NCI-H1436 (cell line): ENCODE data around the gene SLC1A4.
"Not testable (repeated sequence)": the region's sequence is repeated elsewhere in the genome, so short reads cannot be mapped to it uniquely, and the experiment has no call there.

Experiments
- DNase-seq: peaks from one replicate; lab custom pipeline; 2025; lab: John Stamatoyannopoulos, UW

Gene SLC1A4

DNA sequence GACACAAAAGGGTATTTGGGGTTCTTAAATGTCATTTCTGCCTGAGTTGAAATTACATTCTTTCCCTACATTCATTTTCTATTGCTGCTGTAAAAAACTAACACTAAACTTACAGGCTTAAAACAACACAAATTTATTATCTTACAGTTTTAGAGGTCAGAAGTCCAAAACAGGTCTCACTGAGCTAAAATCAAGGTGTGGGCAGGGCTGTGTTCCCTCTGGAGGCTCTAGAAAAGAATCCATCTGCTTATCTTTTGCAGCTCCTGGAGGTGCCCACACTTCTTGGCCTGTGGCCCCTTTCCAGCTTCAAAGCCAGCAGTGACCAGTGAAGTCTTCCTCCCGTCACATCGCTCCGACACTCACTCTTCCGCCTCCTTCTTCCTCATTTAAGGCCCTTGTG is 23.2 kb upstream of the SLC1A4 start:
- no peak for DNase-seq

DNA sequence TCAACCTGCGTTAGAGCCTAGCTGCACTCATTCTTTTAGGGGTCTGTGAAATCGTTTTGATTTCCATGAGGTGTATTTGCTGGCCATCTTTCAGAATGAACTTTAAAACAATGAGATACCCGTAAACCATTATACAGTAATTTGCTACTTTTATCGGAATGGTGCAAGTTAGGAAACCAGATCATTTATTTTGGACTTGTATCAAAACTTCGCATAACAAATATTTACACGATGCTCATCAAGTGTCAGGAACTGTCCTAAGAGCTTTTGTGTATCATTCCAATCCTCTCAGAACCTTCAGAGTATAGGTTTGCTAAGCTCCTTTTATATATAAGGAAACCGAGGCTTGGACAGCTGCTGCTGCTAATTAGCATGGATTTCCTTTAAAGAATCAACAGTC is 22.4 kb upstream of the SLC1A4 start:
- DNase-seq = no peak

DNA sequence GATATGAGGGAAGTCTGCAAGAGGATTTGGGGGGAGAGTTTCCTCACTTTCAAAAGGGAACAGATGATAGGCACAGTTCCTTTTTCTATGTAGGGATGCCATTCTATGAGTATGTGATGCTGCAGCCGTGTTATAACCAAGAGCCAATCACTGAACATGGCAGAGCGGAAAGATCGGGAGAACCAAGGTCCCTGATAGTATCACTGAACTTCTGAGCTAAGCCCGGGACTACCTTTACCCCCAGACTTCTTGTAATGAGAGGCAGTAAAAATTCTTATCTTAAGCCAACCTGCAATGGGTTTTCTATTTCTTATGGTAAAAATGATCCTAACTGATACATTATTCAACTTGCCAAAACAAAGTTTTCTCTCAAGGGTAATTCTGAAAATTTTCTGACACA is 21.6 kb upstream of the SLC1A4 start:
- no peak for DNase-seq

DNA sequence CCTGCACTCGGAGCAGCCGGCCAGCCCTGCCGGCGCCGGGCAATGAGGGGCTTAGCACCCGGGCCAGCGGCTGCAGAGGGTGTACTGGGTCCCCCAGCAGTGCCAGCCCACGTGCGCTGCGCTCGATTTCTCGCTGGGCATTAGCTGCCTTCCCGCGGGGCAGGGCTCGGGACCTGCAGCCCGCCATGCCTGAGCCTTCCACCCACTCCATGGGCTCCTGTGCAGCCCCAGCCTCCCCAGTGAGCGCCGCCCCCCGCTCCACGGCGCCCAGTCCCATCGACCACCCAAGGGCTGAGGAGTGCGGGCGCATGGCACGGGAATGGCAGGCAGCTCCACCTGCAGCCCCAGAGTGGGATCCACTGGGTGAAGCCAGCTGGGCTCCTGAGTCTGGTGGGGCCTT is 20.1 kb upstream of the SLC1A4 start:
- not testable (repeated sequence) for DNase-seq

DNA sequence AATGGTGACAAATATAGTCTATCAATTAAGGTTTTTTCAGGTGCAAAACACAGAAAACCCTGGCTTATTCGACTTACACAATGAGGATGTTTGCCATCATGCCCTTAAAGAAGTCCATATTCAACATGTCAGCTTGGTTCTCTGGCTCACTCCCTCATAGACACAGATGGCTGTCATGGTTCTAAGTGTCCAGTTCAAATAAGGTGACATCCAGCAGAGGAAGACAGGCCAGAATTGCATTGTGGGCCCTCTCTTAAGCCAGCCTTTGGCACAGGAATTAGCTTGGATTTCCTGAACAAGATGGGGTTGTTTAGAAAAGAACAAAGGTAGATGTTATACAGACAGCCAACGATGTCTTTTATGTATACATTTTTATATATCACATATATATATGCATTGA is 18.7 kb upstream of the SLC1A4 start:
- no peak for DNase-seq

DNA sequence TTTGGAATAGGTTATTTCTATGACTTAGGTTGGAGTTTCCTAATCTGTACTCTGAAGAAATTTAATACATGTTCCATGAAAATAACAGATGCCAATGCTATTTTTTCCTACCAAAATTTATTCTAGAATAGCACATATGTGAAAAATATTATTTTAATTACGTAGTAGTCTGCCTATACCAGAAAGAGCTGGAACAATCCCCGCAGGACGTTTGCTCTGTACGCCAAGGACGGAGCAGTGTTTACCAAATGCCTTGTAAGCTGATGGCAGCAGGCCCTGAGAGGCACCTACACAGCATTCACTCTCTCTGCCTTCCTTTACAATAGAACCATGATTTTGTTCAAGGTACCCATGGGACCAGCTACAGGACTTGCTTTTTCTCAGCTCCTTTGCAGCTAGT is 16.8 kb upstream of the SLC1A4 start:
- no peak for DNase-seq

DNA sequence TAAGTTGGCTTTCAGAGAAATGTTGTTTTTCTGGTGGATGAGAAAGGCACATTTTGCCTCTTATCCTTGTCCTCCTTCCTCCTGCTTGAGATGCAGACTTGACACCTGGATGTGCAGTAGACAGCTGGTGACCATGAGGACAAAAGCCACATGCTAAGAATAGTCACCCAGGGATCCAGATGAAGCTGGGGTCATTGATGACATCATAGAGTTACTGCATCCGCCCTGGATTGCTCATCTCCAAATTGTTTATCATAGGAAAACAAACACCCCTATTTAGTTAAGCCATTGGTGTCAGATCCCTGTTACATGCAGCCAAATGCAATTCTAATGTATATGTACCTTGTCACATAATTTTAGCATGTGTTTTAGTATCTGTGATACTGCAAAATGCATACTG is 16.3 kb upstream of the SLC1A4 start:
- no peak for DNase-seq

DNA sequence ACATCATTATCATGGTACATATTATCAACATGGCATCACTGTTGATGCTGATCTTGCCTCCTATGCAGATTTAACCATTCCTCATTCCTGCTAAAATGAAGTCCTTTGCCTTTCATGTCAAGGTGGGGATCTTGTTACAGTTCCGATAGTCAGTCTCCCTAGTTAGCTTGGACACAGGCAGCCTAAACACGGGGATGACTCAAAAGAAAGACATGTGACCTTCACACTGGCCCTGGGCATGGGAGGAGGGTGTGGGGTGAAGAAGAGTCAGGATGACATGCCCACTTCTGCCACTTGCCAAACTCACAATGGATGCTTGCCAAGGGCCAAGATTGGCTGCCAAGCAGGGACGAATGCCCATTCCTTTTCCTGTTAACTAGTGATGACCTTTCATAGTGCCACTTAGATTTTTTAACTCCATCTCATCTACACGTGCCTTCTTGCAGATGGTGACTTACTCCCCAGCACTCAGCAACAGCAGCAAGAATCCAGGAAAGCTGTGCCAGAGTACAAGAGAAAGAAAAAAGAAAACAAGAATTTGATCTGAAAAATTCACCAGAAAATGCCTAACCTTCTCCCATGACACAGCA is 13.9 kb upstream of the SLC1A4 start:
- DNase-seq = no peak

DNA sequence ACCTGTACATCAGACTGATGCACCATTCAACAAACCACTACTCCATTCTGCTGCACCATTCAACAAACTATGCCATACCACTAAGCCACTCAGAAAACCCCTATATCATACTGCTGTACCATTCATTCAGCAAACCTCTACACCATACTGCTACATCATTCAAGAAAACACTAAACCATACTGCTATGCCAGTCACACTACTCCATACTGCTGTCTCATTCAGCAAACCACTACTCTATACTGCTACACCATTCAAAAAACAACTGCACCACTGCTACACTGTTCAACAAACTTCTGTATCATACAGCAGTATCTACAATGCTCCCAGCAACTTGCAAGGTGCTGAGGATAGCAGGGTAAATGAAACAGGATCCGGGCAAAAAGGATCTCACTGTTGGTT is 12.9 kb upstream of the SLC1A4 start:
- no peak for DNase-seq

DNA sequence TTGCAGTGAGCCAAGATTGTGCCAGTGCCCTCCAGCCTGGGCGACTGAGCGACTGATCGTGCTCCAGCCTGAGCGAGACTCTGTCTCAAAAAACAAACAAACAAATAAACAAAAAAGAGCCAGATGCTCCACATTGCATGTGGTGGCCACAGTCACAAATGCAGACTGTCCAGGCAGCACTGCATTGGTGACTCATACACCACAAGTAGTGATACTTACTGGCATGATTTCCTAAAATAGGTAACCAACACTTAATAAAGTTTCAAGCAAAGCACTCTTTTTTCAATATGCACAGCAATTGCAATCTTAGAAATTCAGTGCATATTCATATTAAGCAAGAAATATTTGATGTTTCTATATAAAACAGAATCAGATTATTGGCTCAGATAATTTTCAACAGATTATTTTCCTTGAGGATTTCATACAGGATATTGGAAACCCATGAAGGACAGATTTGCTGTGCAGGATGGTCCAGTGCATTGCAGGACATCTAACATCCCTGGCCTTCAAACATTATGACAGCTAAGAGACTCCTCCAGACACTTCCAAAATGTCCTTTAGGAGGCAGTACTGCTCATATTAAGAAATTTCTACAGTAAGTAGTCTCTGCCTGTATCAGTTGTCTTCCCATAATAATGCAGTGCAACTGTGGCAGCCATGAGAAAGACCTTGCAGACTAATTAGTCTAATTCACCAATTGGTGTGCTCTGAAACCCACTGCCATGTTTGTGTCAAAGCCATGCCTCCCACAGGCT is 10.5 kb upstream of the SLC1A4 start:
- no peak for DNase-seq

DNA sequence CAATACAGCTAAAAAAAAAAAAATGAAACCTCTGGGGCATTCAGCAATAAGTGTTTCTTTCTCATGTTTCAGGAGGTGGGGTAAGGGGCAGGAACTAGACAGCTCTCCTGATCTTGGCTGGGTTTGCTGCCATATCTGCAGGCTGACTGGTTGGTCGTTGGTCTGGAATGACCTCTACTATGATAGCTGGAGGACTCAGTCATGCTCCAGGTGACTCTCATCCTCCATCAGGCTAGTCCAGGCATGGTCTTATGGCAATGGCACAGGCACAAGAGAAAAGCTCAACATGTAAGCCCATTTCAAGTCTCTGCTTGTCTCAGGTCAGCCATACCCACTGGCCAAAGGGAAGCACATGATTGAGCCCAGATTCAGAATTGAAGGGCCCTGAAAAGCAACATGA is 9.5 kb upstream of the SLC1A4 start:
- no peak for DNase-seq

DNA sequence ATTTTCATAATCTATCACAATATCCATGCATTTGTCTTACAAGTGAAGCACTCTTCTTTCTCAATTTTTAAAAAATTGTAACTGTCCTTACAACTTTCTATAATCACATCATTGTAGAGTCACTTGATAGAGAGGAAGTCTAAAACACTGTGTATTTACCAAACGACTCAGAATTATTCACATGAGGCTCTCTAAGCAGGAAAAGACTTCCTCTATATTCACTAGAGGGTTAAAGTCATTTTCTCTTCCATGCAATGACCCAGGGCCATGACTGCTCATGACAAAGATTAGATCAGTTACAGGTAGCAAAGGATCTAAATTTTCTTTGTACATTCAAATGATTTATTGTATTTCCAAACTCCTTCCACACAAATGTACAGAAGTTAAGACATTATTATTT is 9.0 kb upstream of the SLC1A4 start:
- DNase-seq = no peak

DNA sequence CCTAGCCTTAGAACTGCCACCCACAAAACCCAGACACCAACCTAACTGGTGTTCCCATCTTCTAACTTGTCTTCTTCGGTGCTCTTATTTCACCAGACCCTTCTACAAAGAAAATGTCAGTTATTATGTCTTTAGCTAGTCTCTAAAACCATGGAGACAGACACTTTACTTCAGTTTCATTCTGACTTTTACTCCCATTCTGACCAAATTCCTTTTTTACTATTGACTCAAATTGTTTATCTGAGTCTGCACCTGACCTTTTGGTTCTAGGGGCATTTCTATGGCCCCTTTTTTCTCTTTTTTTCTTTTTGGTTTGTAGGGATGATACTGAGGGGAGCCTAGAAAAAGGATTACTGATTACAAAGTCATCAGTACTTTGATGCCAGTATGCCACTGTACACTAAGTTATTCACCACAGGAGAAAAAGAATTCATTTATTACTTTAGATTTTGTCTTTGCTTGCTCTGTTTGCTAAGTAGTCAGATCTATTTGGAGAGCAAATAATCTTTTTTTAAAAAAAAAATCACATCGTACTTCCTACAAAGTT is 6.8 kb upstream of the SLC1A4 start:
- no peak for DNase-seq

DNA sequence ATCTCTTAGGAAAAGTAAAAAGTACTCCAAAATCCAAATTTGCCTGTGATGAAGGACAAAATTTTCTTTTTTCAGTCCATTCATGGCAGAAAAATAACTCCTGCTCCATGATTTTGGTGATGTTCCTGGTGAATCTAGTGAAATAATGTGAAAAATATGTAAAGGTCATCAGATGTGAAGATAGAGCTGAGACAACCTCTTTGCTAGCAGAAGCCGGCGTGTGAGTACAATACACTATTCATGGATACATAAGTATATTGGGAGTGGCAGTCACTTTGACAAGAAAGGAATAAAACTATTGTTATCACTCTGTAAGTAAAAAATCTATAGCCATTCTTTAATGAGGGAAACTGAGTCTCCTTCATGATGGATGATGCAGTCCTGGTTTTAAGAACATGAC is 6.3 kb upstream of the SLC1A4 start:
- no peak for DNase-seq

DNA sequence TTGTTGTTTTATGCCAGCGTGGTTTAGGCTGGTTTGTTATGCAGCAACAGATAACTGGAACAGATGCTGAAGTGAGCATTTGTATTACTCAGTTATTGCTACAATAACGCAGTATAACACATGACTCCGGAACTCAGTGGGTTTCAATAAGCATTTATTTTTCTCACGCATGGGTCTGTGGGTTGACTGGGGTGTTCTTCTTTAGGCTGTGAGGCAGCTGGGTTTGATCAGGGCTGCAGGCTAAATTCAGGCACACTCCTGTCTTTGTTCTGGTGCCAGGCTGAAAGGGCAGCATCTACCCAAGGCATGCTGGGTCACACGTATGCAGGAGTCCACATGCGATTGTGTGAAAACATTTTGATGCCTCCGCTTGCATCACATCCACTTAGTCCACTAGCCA is 3.8 kb upstream of the SLC1A4 start:
- DNase-seq = no peak

DNA sequence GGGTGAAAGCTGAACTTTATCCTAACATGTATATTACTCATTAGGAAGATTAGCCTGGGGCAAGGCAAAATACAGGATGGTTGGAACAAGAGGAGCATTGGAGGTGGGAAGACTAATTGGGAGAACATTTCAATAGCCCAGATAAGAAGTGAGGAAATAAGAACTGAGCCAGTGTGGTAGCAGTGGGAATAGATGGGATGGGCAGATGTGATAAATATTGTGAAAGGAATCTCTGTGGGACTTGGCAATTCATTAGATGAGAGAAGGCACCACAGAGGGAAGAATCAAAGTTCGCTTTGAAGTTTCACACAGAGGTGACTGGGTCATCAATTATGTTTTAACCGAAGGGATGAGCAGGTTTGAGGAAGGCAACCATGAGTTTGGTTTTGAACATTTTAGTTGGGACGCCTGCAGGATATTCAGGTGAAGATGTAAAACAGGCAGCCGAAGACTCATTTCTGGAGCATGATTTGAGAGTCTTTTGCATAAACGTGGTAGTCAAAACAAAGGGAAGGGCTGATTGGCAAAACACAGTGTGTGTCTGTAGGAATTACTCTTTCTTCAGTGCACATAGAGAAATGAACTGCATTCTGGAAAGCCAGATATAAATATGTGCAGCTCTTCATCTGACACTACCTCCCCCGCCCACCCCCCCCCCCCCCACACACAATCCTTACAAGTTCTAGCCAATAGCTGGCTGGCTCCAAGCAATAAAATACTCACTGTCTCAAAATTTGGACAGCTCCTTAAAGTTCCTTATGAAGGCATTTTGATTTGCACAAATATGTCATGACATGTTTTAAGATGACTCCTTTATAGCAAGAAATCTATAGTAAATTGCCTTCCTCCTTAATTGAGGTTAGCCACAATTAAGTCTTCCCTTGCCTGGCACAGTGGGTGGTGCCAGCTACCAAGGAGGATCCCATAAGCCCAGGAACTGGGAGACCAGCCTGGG is 1.9 kb upstream of the SLC1A4 start:
- DNase-seq = no peak

DNA sequence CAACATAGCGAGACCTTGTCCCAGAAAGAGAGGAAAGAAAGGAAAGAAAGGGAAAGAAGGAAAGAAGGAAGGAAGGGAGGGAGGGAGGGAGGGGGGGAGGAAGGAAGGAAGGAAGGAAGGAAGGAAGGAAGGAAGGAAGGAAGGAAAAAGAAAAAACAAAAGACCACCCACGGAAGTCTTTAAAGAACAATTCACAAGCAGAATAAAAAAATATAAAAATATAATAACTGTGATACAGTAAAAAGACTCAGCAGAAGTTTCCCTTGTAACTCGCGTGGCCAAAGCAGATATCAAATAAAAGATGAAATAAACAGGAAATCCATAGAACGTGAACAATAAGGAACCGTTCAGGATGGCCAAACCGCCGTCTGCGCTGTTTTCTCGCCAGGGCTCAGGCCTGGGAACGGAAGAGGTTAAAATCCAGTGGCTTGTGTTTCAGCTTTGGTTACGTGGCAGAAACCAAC is 1.2 kb upstream of the SLC1A4 start:
- DNase-seq = no peak

DNA sequence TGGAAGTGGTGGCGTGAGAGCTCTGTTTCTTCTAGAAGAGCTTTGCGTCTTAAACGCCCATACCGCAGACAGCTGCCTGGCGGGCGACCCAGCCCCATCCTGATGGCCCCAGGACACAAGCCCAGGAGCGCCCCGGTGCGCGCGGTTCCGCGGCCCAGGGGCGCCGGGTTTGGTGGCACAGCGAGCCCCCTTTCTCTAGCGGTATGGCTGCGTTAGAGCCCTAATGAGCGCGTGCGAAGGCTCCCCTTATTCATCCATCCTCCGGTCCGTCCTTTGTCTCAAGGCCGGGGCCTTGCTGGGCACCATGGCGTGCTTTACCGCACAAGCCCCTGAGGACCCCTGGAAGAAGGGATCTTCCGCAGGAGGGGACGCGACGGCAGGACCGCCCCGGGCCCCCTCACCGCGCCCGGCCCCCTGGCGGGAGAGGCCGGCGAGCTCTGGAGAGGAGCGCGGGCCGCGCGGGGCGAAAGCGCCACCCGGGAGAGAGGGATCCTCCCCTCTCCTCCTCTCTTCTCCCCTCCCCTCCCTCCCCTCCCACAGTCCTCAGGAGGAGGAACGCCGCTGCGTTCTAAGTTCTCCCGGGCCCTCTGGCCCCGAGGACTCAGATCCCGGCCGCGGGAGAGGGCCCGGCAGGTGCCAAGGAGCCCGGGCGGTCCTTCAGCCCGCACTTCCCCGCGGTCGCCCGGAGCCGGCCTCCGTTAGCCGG is 626 bp upstream of the SLC1A4 start:
- peak; percentile 85 for DNase-seq

DNA sequence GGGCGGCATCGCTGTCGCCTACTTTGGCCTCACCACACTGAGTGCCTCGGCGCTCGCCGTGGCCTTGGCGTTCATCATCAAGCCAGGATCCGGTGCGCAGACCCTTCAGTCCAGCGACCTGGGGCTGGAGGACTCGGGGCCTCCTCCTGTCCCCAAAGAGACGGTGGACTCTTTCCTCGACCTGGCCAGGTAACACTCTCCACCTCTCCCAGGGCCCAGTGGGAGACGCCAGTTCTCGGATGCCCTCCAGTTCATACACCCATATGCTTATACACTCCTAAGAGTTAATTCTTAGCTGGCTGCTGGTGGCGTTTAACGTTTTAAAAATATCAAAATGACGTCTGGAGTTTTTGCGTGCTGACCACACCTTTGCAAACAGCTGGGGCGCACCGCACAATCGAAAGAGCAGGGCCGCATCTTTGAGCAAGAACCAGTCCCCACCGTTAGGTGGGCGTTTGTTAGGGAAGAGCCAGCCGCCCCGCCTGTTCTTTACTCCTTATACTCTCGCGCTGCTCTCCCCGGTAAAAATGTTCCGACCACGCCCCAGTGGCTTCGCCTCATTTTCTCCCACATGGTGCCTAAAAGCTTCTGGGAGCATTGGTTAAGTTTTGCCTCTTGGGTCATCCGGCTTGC is 899 bp downstream of the SLC1A4 start:
- DNase-seq = no peak

DNA sequence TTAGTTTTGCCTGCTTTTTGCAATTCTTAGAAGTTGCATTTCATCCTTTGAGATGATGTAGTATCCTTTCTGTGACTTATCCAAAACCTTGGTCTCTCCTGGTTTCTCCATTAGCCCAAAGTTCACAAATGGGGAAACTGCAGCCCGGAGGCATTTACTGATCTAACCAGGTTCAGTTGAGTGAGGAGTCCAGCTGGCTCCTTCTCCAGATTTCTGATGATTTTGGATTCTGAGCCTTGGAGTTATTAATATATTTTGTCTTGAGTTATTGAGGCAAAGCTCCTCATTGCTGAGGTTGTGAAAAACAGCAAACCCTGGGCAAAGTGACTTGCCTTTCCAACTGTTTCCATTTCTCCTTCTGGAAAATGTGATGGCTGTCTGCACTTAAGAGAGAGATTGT is 1.7 kb downstream of the SLC1A4 start:
- no peak for DNase-seq

DNA sequence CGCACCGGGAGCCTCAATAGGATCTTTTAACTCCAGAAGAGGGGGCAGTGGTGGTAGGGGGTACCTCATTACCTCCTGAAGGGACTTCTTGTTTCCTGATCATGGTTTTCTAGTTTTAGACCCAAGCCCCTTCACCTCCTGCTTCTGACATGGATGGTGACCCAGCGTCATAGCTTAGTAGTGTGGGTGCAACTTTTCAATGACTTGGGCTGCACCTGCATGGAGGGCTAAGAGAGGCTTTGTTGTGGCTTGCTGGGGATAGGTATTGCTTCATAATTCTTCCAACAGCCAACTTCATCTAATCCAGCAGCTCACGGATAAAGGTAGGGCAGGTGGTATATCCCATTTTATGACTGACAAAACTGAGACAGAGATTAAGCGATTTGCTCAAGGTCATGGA is 3.0 kb downstream of the SLC1A4 start:
- no peak for DNase-seq
